Measurements from ENCODE around the gene TEKT2. TPM values are rescaled to one million over a fixed set of nuclear protein-coding genes. Genes with fewer than 3 reads are reported as not detected.

Gene TEKT2
- total RNA-seq, 2 donors from 2014 or later = 1.3 to 1.6 TPM

DNA sequence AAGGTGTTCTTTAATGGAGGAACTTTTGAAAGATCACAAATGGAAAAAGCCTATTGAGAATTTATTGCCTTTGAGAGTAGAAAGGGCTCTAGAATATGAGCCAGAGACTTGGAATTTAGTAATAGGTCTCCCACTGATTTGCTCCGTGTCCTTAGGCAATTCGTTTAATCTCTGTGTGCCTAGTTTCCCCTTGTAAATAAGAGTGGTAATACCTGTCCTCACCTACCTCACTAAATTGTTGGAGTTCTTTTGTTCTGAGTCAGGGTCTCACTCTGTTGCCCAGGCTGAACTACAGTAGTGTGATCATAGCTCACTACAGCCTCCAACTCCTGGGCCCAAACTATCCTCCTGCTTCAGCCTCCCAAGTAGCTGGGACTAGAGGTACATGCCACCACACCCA is 15.0 kb upstream of the TEKT2 start:
- TF ChIP-seq, protein P1, sequence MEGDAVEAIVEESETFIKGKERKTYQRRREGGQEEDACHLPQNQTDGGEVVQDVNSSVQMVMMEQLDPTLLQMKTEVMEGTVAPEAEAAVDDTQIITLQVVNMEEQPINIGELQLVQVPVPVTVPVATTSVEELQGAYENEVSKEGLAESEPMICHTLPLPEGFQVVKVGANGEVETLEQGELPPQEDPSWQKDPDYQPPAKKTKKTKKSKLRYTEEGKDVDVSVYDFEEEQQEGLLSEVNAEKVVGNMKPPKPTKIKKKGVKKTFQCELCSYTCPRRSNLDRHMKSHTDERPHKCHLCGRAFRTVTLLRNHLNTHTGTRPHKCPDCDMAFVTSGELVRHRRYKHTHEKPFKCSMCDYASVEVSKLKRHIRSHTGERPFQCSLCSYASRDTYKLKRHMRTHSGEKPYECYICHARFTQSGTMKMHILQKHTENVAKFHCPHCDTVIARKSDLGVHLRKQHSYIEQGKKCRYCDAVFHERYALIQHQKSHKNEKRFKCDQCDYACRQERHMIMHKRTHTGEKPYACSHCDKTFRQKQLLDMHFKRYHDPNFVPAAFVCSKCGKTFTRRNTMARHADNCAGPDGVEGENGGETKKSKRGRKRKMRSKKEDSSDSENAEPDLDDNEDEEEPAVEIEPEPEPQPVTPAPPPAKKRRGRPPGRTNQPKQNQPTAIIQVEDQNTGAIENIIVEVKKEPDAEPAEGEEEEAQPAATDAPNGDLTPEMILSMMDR (IDR thresholded peaks at IDR 0.05) = no peak
- no peak for TF ChIP-seq POLR2A (IDR thresholded peaks at IDR 0.05)
- WGBS, 2 donors = 78 to 90% methylated on average over 2 of the region's 2 CpGs
- Histone ChIP-seq H3K27ac (no peak overlapping the region), H3K9me3 (no peaks in the 10 kb centered on the region), H3K4me3 (no peak overlapping the region), H3K27me3 (no peaks in the 10 kb centered on the region), H3K4me1 (no peaks in the 10 kb centered on the region), H3K36me3 (replicated peaks in 1 of 2; ENCODE audit: insufficient read depth in 1 of 2, low read depth in 2 of 2) (no peaks in the 10 kb centered on the region)
- DNase-seq = no peak
- intact Hi-C loops (cut with DNase I) = no loop called here
- ATAC-seq = no peak

DNA sequence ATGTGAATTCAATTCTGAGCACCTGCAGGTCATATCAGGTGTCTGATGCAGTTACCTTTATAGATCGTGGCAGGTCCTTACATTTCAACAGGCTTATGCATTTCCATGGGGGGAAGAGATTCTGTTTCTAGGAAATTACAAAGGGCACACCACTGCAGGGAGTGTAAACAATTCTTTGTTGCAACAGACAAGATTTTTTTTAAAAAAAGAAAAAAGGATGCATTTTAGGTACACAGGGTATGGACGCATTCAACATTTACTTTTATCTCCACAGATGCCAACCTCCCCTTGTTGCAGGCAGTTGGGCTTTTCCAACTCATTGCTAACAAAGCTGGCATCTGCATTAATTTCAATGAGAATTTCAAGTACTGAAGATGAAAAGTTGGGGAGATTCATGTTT is 13.5 kb upstream of the TEKT2 start:
- WGBS, 2 donors = 66 to 69% methylated on average over 2 of the region's 2 CpGs
- DNase-seq (no peak), ATAC-seq (no peak)
- intact Hi-C loops (cut with DNase I) = no loop called here
- Histone ChIP-seq H3K36me3 (replicated peaks in 1 of 2; ENCODE audit: insufficient read depth in 1 of 2, low read depth in 2 of 2) (no peaks in the 10 kb centered on the region), H3K9me3 (no peaks in the 10 kb centered on the region), H3K4me3 (no peak overlapping the region), H3K27me3 (no peaks in the 10 kb centered on the region), H3K27ac (no peak overlapping the region), H3K4me1 (no peaks in the 10 kb centered on the region)
- no peak for TF ChIP-seq POLR2A (IDR thresholded peaks at IDR 0.05)
- TF ChIP-seq, protein P1 (IDR thresholded peaks at IDR 0.05) = no peak

DNA sequence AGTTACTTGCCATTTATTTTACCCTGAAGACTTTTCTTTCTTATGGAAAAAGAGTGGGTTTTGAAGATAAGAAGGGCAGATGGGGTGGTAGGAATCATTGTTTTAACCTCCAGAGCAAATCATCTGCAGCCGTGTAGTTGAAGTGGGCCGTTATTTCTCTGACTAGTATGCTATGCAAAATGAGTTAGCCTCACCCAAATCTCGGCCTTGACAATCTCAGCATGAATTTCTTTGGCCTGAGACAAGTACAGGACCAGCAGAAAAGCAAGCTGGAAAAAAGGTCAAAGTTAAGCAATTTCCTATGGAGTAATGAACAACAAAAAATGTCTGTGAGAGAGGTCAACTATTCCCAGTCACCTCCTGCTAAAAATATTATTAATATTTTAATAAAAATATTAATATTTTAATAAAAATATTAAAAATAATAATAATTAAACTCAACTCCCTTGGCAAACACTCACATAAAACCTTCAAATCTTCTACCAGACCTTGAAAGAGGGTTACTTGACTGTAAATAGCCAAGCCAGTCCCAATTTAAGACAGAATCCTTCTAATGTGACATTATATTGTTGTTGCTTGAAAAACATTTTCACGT is 6.8 kb upstream of the TEKT2 start:
- Histone ChIP-seq H3K4me1 (no peaks in the 10 kb centered on the region), H3K27ac (no peak overlapping the region), H3K27me3 (no peaks in the 10 kb centered on the region), H3K4me3 (no peak overlapping the region), H3K9me3 (no peaks in the 10 kb centered on the region), H3K36me3 (replicated peaks in 1 of 2; ENCODE audit: insufficient read depth in 1 of 2, low read depth in 2 of 2) (no peaks in the 10 kb centered on the region)
- no peak for TF ChIP-seq POLR2A (IDR thresholded peaks at IDR 0.05)
- TF ChIP-seq, protein P1 (IDR thresholded peaks at IDR 0.05) = no peak
- ATAC-seq (no peak), DNase-seq (no peak)
- WGBS, 2 donors = 44 to 62% methylated on average over 4 of the region's 4 CpGs
- intact Hi-C loops (cut with DNase I) = no loop called here

DNA sequence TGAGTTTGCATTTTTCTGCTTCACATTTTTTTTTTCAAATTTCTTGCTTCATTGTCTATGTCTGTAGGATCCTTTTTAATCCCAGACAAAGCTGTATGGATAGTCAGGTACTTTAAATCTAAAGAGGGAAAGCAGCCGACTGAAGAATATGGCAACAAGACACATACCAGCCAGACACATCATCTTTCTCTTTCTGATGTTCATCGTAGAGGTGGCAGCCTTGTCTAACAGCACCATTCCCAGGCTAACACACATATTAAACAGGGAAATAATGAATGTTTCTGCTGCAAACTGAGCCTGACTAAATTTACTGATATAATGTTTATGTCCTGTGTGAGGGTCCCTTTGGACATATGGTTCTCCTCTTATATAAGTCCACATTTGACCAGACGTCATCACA is 3.7 kb upstream of the TEKT2 start:
- H3K27ac ChIP-seq = no peak overlapping the region
- H3K9me3 ChIP-seq = no peaks in the 10 kb centered on the region
- intact Hi-C loops (cut with DNase I) = no loop called here
- ATAC-seq (no peak), DNase-seq (no peak)
- WGBS, 2 donors = 54 to 65% methylated on average over 3 of the region's 3 CpGs
- TF ChIP-seq POLR2A (IDR thresholded peaks at IDR 0.05) = no peak
- TF ChIP-seq, protein P1 (IDR thresholded peaks at IDR 0.05) = no peak
- H3K27me3 ChIP-seq = no peaks in the 10 kb centered on the region
- H3K36me3 ChIP-seq (replicated peaks in 1 of 2; ENCODE audit: insufficient read depth in 1 of 2, low read depth in 2 of 2) = no peaks in the 10 kb centered on the region
- H3K4me1 ChIP-seq = peaks cover 15% of the 10 kb centered on the region
- H3K4me3 ChIP-seq = no peak overlapping the region

DNA sequence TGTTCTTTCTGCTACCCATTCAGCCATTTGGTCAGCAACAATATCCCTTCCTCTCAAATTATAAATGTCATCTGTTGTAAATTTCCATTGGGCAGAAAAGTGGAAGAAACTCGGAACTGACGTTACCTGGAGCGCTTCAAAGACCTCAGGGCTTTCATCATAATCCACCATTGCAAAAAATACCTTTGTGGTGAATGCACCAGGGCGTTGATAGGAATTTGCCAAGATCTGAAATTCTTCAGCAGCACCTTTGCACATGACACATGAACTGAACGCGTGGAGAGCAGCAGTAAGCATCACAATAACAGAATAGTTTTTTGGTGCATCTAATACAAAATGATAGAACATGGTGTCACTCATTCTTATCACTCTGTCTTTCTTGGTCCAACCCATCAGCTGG is 3.1 kb upstream of the TEKT2 start:
- H3K27ac ChIP-seq = no peak overlapping the region
- intact Hi-C loops (cut with DNase I) = no loop called here
- no peak for DNase-seq

More for the DNA sequence above, 3.1 kb upstream of the TEKT2 start:
- Histone ChIP-seq H3K4me3 (no peak overlapping the region), H3K4me1 (peaks cover 15% of the 10 kb centered on the region), H3K9me3 (no peaks in the 10 kb centered on the region), H3K36me3 (replicated peaks in 1 of 2; ENCODE audit: insufficient read depth in 1 of 2, low read depth in 2 of 2) (no peaks in the 10 kb centered on the region), H3K27me3 (no peaks in the 10 kb centered on the region)
- WGBS, 2 donors = 73 to 83% methylated on average over 6 of the region's 6 CpGs
- no peak for ATAC-seq
- no peak for TF ChIP-seq POLR2A (IDR thresholded peaks at IDR 0.05)
- TF ChIP-seq, protein P1 (IDR thresholded peaks at IDR 0.05) = no peak
